Stimulated activated CD8-positive, alpha-beta memory T cell treated with anti-CD3 and anti-CD28 coated beads, Interleukin-7, amount 100 ng/mL, for 48 hours (primary cell): ENCODE data around the gene HECW1.

Experiments used
- DNase-seq, 2 donors: peaks; one replicate each; pipeline ENCODE4 v3.0.0-alpha.2; 2020; ENCODE audit warnings: low read depth in 1 of 2; ENCODE audit errors: extremely low read depth in 1 of 2

Gene HECW1

GRCh38 chr7:43487731-43488073, 375.3 kb downstream of the HECW1 start:
- DNase-seq: no peak

GRCh38 chr7:43489257-43489656, 376.8 kb downstream of the HECW1 start:
- DNase-seq: no peak

- no peak for DNase-seq
Measured at GRCh38 chr7:43490016-43490415, 377.6 kb downstream of the HECW1 start.

- no peak for DNase-seq
Measured at GRCh38 chr7:43491123-43491522, 378.7 kb downstream of the HECW1 start.

GRCh38 chr7:43491984-43492383, 379.5 kb downstream of the HECW1 start:
- DNase-seq: no peak

- no peak for DNase-seq
Measured at GRCh38 chr7:43492896-43493295, 380.4 kb downstream of the HECW1 start.

- DNase-seq: no peak
Measured at GRCh38 chr7:43495572-43495971, 383.1 kb downstream of the HECW1 start.

GRCh38 chr7:43496596-43496995, 384.1 kb downstream of the HECW1 start:
- DNase-seq: no peak

- no peak for DNase-seq
Measured at GRCh38 chr7:43501870-43502269, 389.4 kb downstream of the HECW1 start.

GRCh38 chr7:43502941-43503340, 390.5 kb downstream of the HECW1 start:
- no peak for DNase-seq

GRCh38 chr7:43505412-43505811, 393.0 kb downstream of the HECW1 start:
- DNase-seq: no peak

- DNase-seq: no peak
Measured at GRCh38 chr7:43506460-43506859, 394.0 kb downstream of the HECW1 start.

- DNase-seq: no peak
Measured at GRCh38 chr7:43508461-43508860, 396.0 kb downstream of the HECW1 start.

- no peak for DNase-seq
Measured at GRCh38 chr7:43509906-43510305, 397.5 kb downstream of the HECW1 start.

GRCh38 chr7:43511029-43511428, 398.6 kb downstream of the HECW1 start:
- no peak for DNase-seq

GRCh38 chr7:43511769-43512515, 399.5 kb downstream of the HECW1 start:
- DNase-seq: no peak

- no peak for DNase-seq
Measured at GRCh38 chr7:43513251-43513650, 400.8 kb downstream of the HECW1 start.

- DNase-seq: peak in 1 of 2 donors; percentile 11
Measured at GRCh38 chr7:43516581-43517342, 404.3 kb downstream of the HECW1 start.

GRCh38 chr7:43517464-43517863, 405.0 kb downstream of the HECW1 start:
- DNase-seq: no peak

- no peak for DNase-seq
Measured at GRCh38 chr7:43520201-43520600, 407.8 kb downstream of the HECW1 start.

- no peak for DNase-seq
Measured at GRCh38 chr7:43522406-43523156, 410.1 kb downstream of the HECW1 start.
